ENCODE results near the gene MAN1C1. TPM values are rescaled to one million over a fixed set of nuclear protein-coding genes. Genes with fewer than 3 reads are reported as not detected.

MAN1C1 gene
- total RNA-seq, 1 experiment from 2014 or later, result 1.5 TPM

DNA sequence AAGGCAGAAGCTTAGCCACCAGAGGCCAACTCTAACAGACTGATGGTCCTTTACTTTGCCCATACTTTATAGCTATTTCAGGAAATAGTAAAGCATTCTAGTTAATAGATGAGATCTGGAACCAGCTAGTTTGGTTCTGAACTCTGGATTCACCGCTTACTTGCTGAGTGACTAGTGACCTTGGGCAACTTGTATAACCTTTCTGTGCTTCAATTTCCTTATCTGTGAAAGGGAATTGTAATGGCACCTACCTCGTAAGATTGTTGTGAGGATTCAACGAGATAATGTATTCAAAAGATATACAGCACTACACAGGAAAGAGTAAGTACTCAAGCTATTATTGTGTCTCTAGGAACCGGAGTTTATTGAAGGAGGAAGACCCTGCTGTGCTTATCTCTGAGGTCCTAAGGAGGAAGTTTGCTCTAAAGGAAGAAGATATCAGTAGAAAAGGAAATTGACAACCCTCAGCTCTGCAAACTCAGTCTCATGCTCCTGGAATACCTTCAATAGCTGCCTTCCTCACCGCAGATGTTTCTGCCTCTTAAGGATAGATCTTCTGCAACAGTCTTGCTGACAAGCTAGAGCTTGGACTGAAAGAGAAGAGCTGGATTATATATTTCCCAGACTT is 215.1 kb downstream of the MAN1C1 start:
- CTCF ChIA-PET, result no interaction called here

DNA sequence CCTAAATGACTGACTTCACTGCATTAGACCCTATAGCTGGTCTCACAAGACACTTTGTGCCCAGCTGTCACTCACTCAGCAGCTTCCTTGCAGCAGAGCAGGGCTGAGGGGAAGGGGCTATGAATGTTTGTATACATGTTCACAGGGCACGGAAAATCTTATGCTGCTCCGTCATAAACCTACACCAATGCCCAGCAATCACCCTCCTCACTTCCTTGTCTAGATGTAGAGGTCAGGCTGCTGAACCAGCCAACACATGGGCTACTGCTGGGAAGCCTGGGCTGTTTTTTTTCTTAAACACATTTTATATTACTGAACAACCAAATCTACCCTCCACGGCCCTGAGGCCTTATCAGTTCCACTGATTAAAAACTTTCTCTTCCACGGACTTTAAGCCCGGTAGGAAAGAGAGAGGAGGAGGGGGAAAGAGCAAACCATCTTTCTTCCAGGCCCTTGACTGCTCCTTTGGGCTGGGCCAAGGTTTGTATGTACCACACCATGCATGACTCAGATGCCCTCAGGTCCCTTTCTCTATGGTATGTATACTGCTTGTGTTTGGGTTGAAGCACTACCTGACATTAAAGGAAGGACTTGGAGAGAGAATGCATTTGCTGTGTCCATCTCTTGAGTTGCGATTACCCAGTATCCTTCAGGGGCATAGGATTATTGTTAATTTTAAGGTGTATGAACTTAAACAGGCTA is 215.9 kb downstream of the MAN1C1 start:
- ChIA-PET CTCF (no interaction called here), POLR2A (no interaction called here)
- no peak overlapping the region for H3K4me3 ChIP-seq (ENCODE audit: low read depth in 2 of 2, low read length in 2 of 2)
- TF ChIP-seq, protein P1, sequence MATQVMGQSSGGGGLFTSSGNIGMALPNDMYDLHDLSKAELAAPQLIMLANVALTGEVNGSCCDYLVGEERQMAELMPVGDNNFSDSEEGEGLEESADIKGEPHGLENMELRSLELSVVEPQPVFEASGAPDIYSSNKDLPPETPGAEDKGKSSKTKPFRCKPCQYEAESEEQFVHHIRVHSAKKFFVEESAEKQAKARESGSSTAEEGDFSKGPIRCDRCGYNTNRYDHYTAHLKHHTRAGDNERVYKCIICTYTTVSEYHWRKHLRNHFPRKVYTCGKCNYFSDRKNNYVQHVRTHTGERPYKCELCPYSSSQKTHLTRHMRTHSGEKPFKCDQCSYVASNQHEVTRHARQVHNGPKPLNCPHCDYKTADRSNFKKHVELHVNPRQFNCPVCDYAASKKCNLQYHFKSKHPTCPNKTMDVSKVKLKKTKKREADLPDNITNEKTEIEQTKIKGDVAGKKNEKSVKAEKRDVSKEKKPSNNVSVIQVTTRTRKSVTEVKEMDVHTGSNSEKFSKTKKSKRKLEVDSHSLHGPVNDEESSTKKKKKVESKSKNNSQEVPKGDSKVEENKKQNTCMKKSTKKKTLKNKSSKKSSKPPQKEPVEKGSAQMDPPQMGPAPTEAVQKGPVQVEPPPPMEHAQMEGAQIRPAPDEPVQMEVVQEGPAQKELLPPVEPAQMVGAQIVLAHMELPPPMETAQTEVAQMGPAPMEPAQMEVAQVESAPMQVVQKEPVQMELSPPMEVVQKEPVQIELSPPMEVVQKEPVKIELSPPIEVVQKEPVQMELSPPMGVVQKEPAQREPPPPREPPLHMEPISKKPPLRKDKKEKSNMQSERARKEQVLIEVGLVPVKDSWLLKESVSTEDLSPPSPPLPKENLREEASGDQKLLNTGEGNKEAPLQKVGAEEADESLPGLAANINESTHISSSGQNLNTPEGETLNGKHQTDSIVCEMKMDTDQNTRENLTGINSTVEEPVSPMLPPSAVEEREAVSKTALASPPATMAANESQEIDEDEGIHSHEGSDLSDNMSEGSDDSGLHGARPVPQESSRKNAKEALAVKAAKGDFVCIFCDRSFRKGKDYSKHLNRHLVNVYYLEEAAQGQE (IDR thresholded peaks at IDR 0.05; ENCODE audit: insufficient read depth in 1 of 2, low read depth in 2 of 2, low read length in 1 of 2), result no peak
- TF ChIP-seq, protein P2, sequence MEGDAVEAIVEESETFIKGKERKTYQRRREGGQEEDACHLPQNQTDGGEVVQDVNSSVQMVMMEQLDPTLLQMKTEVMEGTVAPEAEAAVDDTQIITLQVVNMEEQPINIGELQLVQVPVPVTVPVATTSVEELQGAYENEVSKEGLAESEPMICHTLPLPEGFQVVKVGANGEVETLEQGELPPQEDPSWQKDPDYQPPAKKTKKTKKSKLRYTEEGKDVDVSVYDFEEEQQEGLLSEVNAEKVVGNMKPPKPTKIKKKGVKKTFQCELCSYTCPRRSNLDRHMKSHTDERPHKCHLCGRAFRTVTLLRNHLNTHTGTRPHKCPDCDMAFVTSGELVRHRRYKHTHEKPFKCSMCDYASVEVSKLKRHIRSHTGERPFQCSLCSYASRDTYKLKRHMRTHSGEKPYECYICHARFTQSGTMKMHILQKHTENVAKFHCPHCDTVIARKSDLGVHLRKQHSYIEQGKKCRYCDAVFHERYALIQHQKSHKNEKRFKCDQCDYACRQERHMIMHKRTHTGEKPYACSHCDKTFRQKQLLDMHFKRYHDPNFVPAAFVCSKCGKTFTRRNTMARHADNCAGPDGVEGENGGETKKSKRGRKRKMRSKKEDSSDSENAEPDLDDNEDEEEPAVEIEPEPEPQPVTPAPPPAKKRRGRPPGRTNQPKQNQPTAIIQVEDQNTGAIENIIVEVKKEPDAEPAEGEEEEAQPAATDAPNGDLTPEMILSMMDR (IDR thresholded peaks at IDR 0.05), result no peak
- TF ChIP-seq TCF7L2 (IDR thresholded peaks at IDR 0.05; ENCODE audit: low read depth, low read length), result no peak
- no peak for TF ChIP-seq SIN3A (IDR thresholded peaks at IDR 0.05; ENCODE audit: borderline replicate concordance, insufficient read depth, low read depth, low read length)
- no peak for TF ChIP-seq POLR2AphosphoS5 (IDR thresholded peaks at IDR 0.05; ENCODE audit: low read depth, low read length)
- BruUV-seq (replicated peaks), result TSS peak; percentile 62
- DNase-seq (ENCODE audit: low read depth, low spot score) (no peak), ATAC-seq (peak; percentile 44; the same call in 1 of the 2 replicates)
- peaks cover 39% of the 10 kb centered on the region for H3K36me3 ChIP-seq (ENCODE audit: control insufficient read depth, insufficient read depth, low read length)
- intact Hi-C loops (cut with micrococcal nuclease; ENCODE audit: unreplicated experiment) (loop anchor here (10.0 kb wide), 1 partner anchor 162 kb away; the partner anchor contains the start of gene PAFAH2), in situ Hi-C loops (cut with HindIII; ENCODE audit: low pct_unique_long_range_greater_than_20kb, low sequenced_read_pairs) (no loop called here)
- no peak overlapping the region for H3K27ac ChIP-seq (ENCODE audit: low read length)
- H3K9me3 ChIP-seq (ENCODE audit: control insufficient read depth, insufficient read depth, low read depth, low read length), result no peaks in the 10 kb centered on the region
- peaks cover 5% of the 10 kb centered on the region; the same call in 1 of the 2 replicates for H3K4me1 ChIP-seq (ENCODE audit: control insufficient read depth, insufficient read depth, low read length)
- no peaks in the 10 kb centered on the region for H3K27me3 ChIP-seq (ENCODE audit: control insufficient read depth, insufficient read depth, low read length)

More for the DNA sequence above, 215.1 kb downstream of the MAN1C1 start:
- BruUV-seq (replicated peaks), result no TSS peak
- H3K9me3 ChIP-seq (ENCODE audit: control insufficient read depth, insufficient read depth, low read depth, low read length), result no peaks in the 10 kb centered on the region
- H3K4me1 ChIP-seq (ENCODE audit: control insufficient read depth, insufficient read depth, low read length), result peaks cover 5% of the 10 kb centered on the region; the same call in 1 of the 2 replicates
- H3K27me3 ChIP-seq (ENCODE audit: control insufficient read depth, insufficient read depth, low read length), result no peaks in the 10 kb centered on the region
- H3K36me3 ChIP-seq (ENCODE audit: control insufficient read depth, insufficient read depth, low read length), result peaks cover 39% of the 10 kb centered on the region
- POLR2A ChIA-PET, result no interaction called here
- ATAC-seq (no peak), DNase-seq (ENCODE audit: low read depth, low spot score) (no peak)
- no peak for TF ChIP-seq SIN3A (IDR thresholded peaks at IDR 0.05; ENCODE audit: borderline replicate concordance, insufficient read depth, low read depth, low read length)
- no peak for TF ChIP-seq TCF7L2 (IDR thresholded peaks at IDR 0.05; ENCODE audit: low read depth, low read length)
- TF ChIP-seq POLR2AphosphoS5 (IDR thresholded peaks at IDR 0.05; ENCODE audit: low read depth, low read length), result no peak
- TF ChIP-seq, protein P2 (IDR thresholded peaks at IDR 0.05), result no peak
- no peak overlapping the region for H3K4me3 ChIP-seq (ENCODE audit: low read depth in 2 of 2, low read length in 2 of 2)
- intact Hi-C loops (cut with micrococcal nuclease; ENCODE audit: unreplicated experiment), result loop anchor here (10.0 kb wide), 1 partner anchor 163 kb away; the partner anchor contains the start of gene PAFAH2
- in situ Hi-C loops (cut with HindIII; ENCODE audit: low pct_unique_long_range_greater_than_20kb, low sequenced_read_pairs), result no loop called here
- no peak overlapping the region for H3K27ac ChIP-seq (ENCODE audit: low read length)
